HepG2 (cell line): Measurements from ENCODE around the gene COG1. TPM values are rescaled to one million over a fixed set of nuclear protein-coding genes. Genes with fewer than 3 reads are reported as not detected.

ENCODE experiments used
- ARNT ChIP-seq: fragments of 450-650 bp; IDR thresholded peaks from 2 replicates; pipeline ENCODE4 v1.6.1; 2017
- HOXA5 ChIP-seq: sonication (generic); formaldehyde crosslinking; IDR thresholded peaks from 2 replicates; pipeline ENCODE4 v1.4.0; 2020; ENCODE audit warnings: missing genetic modification reagents
- NFRKB ChIP-seq: fragments of 450-650 bp; IDR thresholded peaks from 2 replicates; pipeline ENCODE4 v1.6.1; 2017
- ZBTB49 ChIP-seq: sonication (generic); formaldehyde crosslinking; IDR thresholded peaks from 2 replicates; pipeline ENCODE4 v1.4.0; 2020; ENCODE audit warnings: missing genetic modification reagents, borderline replicate concordance
- ZFX ChIP-seq: sonication (generic); formaldehyde crosslinking; IDR thresholded peaks from 2 replicates; pipeline ENCODE4 v1.4.0; 2020; ENCODE audit warnings: mild to moderate bottlenecking, low read depth, missing genetic modification reagents, moderate library complexity
- ZNF318 ChIP-seq: sonication (generic); formaldehyde crosslinking; IDR thresholded peaks from 2 replicates; pipeline ENCODE4 v1.4.0; 2020; ENCODE audit warnings: mild to moderate bottlenecking, missing genetic modification reagents
- ZNF407 ChIP-seq: sonication (generic); formaldehyde crosslinking; IDR thresholded peaks from one replicate; pipeline ENCODE4 v1.5.1; 2020; ENCODE audit warnings: mild to moderate bottlenecking, missing genetic modification reagents; ENCODE audit errors: not compliant biosample characterization
- ZNF562 ChIP-seq: sonication (generic); formaldehyde crosslinking; IDR thresholded peaks from 2 replicates; pipeline ENCODE4 v1.8.0; 2022; ENCODE audit warnings: missing genetic modification reagents, borderline replicate concordance
- polyA plus RNA-seq, 8 experiments: library from polyadenylated mRNA; depleted of rRNA in 3 of 8; stranded (reverse) in 7 of 8; unstranded in 1 of 8; fragments of >200 nt; fragmentation: Illumina TruSeq in 4 of 8; extraction: Trizol in 4 of 8; gene quantifications; 2 replicates each; pipeline versions ENCODE4 v1.2.1 to v1.2.3, GENCODE V29; 2011 to 2016; ENCODE audit warnings: low read depth in 4 of 8, missing spikeins in 1 of 8, mixed read lengths in 1 of 8; ENCODE audit not compliant: insufficient read depth in 1 of 8
- total RNA-seq, 5 experiments: library from RNA; depleted of rRNA; stranded (reverse); fragments of >200 nt; fragmentation: Illumina TruSeq; extraction: Trizol; gene quantifications; 2 replicates each; pipeline ENCODE4 v1.2.3, GENCODE V29; 2016; ENCODE audit warnings: low read depth in 1 of 5

The COG1 gene
- total and polyA plus RNA-seq, 2 of the 13 experiments (the other 11 are each of a cell fraction or from before 2014, with no cell fraction given): 36.6 to 39.7 TPM

- TF ChIP-seq ZBTB49 (CRISPR knock-in tag) (peak; percentile 73; the same call in 1 of the 2 replicates), ARNT (no peak), ZFX (CRISPR knock-in tag) (peak; percentile 92), ZNF407 (CRISPR knock-in tag) (no peak), ZNF562 (CRISPR knock-in tag) (no peak), NFRKB (no peak), ZNF318 (CRISPR knock-in tag) (no peak), HOXA5 (CRISPR knock-in tag) (peak; percentile 71)
Measured at GRCh38 chr17:73192894-73193701, at the start of gene COG1 (continued).
